GM23248 (cell line): Measurements from ENCODE around the gene AFAP1. TPM values are rescaled to one million over a fixed set of nuclear protein-coding genes. Genes with fewer than 3 reads are reported as not detected.

Experiments
- DNase-seq: peaks from one replicate; pipeline ENCODE4 v3.0.0-alpha.2; 2015
- H2AFZ ChIP-seq: fragments of 200-600 bp; sonication (generic); 2 replicates; pipeline ENCODE4 v1.6.1; 2016; ENCODE audit warnings: antibody characterized with exemption
- H3F3A ChIP-seq: fragments of 200-600 bp; sonication (generic); 2 replicates; pipeline ENCODE4 v1.6.1; 2016; ENCODE audit warnings: mild to moderate bottlenecking, antibody characterized with exemption, mixed run types; ENCODE audit not compliant: insufficient read depth
- H3K27ac ChIP-seq: fragments of 200-600 bp; sonication (generic); 2 replicates; pipeline ENCODE4 v1.5.1; 2016; ENCODE audit warnings: mild to moderate bottlenecking
- H3K27me3 ChIP-seq: fragments of 200-600 bp; sonication (generic); replicated peaks from 2 replicates; pipeline ENCODE4 v1.6.1; 2016; ENCODE audit warnings: mild to moderate bottlenecking; ENCODE audit not compliant: insufficient read depth
- H3K36me3 ChIP-seq: fragments of 200-600 bp; sonication (generic); 2 replicates; pipeline ENCODE4 v1.6.1; 2016; ENCODE audit warnings: low read depth, mild to moderate bottlenecking
- H3K4me1 ChIP-seq: fragments of 200-600 bp; sonication (generic); 2 replicates; pipeline ENCODE4 v1.6.1; 2016; ENCODE audit warnings: mild to moderate bottlenecking; ENCODE audit not compliant: insufficient read depth
- H3K4me2 ChIP-seq: fragments of 200-600 bp; sonication (generic); one replicate; pipeline ENCODE4 v1.6.1; 2016; ENCODE audit warnings: mild to moderate bottlenecking; ENCODE audit not compliant: unreplicated experiment
- H3K4me3 ChIP-seq: fragments of 200-600 bp; sonication (generic); 2 replicates; pipeline ENCODE4 v1.5.1; 2016; ENCODE audit warnings: mild to moderate bottlenecking
- H3K79me2 ChIP-seq: fragments of 200-600 bp; sonication (generic); 2 replicates; pipeline ENCODE4 v1.6.1; 2016; ENCODE audit warnings: mild to moderate bottlenecking; ENCODE audit not compliant: insufficient read depth
- H3K9ac ChIP-seq: fragments of 200-600 bp; sonication (generic); 2 replicates; pipeline ENCODE4 v1.6.1; 2016; ENCODE audit warnings: mild to moderate bottlenecking
- H3K9me2 ChIP-seq: fragments of 200-600 bp; sonication (generic); 2 replicates; pipeline ENCODE4 v1.6.1; 2016; ENCODE audit warnings: mixed run types, mild to moderate bottlenecking, moderate library complexity; ENCODE audit not compliant: insufficient read depth
- H3K9me3 ChIP-seq: fragments of 200-600 bp; sonication (generic); one replicate; pipeline ENCODE4 v1.6.1; 2017; ENCODE audit warnings: low read depth
- H4K20me1 ChIP-seq: fragments of 200-600 bp; sonication (generic); 2 replicates; pipeline ENCODE4 v1.6.0; 2016; ENCODE audit not compliant: insufficient read depth
- EZH2 ChIP-seq: fragments of 200-600 bp; sonication (generic); IDR thresholded peaks from 2 replicates; pipeline ENCODE4 v1.6.1; 2018; ENCODE audit warnings: antibody characterized with exemption, mild to moderate bottlenecking; ENCODE audit not compliant: insufficient read depth, poor library complexity, severe bottlenecking
- EZH2phosphoT487 ChIP-seq: fragments of 200-600 bp; sonication (generic); IDR thresholded peaks from 2 replicates; pipeline ENCODE4 v1.6.1; 2018; ENCODE audit warnings: antibody characterized with exemption, moderate library complexity, mild to moderate bottlenecking, low read depth; ENCODE audit not compliant: insufficient read depth
- WGBS, 2 experiments: methylation state at CpG; one replicate each; pipeline ENCODE4 v1.1.6; 2015 to 2017; ENCODE audit warnings: low lambda C conversion rate in 2 of 2, low coverage in 1 of 2; ENCODE audit errors: missing lambda C conversion rate in 2 of 2; 5-methylcytosine and 5-hydroxymethylcytosine counted together
- in situ Hi-C: fragments of 300-500 bp; cut with MboI; formaldehyde crosslinking; loops from 2 replicates; pipeline ENCODE4 v1.15.0; 2020
- polyA plus RNA-seq: library from polyadenylated mRNA; unstranded; fragments of >200 nt; fragmentation: Nextera tagmentation; extraction: Ambion mirVana; gene quantifications from 2 replicates; pipeline ENCODE4 v1.2.1, GENCODE V29; 2016
- total RNA-seq: library from RNA; depleted of rRNA; stranded (reverse); fragments of >200 nt; shearing (Covaris generic); gene quantifications from 2 replicates; pipeline ENCODE4 v1.2.3, GENCODE V29; 2014

AFAP1 gene
- total and polyA plus RNA-seq, 2 experiments from 2014 or later, result 54.4 to 103 TPM

DNA sequence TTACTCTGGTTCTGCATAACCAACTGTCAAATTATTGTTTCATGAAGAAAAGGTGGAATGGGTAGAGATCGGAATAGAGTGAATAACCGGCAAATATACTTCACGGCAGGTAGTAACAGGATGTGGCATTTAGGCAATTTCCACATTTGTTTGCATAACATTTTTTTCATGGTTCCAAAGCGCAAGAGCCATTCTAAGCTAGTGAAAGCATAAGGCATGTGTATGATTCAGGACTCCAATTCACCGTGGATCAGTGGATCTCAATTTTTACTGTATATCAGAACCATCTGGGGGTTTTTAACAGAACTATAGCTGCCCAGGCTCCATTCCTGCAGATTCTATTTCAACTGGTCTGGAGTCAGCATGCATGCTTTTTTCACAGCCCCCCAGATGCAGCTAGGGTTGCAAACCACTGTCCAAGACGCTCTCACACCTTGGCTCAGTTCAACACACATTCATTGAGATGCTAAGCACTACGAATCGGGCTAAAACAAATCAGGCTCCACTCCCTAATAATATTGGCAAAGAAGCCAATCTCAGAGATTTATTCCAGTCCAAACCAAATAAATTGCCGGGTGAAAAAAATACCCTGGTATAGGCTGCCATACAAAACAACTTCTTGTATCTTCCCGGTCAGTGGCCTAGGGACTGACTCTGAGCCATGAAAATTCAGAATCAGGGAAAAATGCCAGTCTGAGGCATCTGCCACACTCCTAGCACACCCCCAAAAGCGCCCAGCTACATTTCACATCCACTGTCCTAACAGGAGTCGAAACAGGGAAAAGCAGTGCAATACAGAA lies 30.0 kb downstream of the AFAP1 start:
- in situ Hi-C loops, result no loop called here
- TF ChIP-seq EZH2phosphoT487 (no peak), EZH2 (no peak)
- H3K36me3 ChIP-seq, result peaks cover 3% of the 10 kb centered on the region; the same call in 1 of the 2 replicates
- H3K9ac ChIP-seq, result peak overlapping the region; percentile 82
- peak overlapping the region; percentile 60 for H3K4me3 ChIP-seq
- peaks cover 76% of the 10 kb centered on the region for H3K4me1 ChIP-seq
- peak overlapping the region; percentile 78 for H3K4me2 ChIP-seq
- peaks cover 94% of the 10 kb centered on the region for H3K79me2 ChIP-seq
- peak overlapping the region; percentile 96 for H3K27ac ChIP-seq
- no peaks in the 10 kb centered on the region for H3K9me3 ChIP-seq
- no peaks in the 10 kb centered on the region for H3K27me3 ChIP-seq
- H2AFZ ChIP-seq, result no peak overlapping the region
- peak; percentile 41 for DNase-seq
- no peaks in the 10 kb centered on the region for H3K9me2 ChIP-seq
- H3F3A ChIP-seq, result peaks cover 78% of the 10 kb centered on the region
- no peaks in the 10 kb centered on the region for H4K20me1 ChIP-seq
- 49 to 54% methylated on average over 12 of the region's 12 CpGs for WGBS, 2 experiments

DNA sequence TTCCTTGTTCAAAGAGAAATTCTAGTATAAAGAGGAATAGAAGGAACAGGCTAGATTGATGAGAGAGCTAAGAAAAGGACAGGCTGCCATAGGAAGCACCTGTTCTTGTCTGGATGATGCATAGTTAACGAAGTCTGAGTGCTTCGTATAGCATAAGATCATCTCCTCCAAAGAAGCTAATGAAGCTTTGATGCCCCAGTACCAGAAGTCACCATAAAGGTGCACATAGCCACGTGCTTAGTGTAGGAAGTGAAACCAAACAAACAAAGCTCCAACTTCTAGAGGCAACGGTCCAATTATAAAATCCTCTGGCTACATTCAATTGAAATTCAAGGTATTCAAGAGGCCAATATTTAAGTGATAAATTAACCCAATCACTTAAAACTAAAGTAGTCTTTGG lies 31.0 kb downstream of the AFAP1 start:
- no peak for DNase-seq
- peaks cover 88% of the 10 kb centered on the region for H3K79me2 ChIP-seq
- TF ChIP-seq EZH2, result no peak

DNA sequence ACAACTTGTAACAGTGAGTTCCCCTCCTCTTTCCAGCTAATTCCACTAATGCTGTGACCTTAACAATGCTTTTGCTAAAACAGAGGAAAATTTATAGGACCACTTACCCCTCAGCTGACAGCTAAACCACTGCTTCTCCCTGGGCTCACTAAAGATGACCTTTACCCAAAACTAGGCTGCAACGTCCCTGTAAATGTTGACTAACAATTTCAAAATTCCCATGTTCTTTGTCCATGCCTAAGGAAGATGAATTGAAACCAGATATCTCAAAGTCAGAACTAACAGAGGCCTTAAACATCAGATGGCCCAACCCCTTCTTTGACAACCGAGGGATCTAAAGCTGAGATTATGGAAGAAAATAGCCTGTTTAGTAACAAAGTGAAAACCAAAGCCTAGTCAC lies 32.5 kb downstream of the AFAP1 start:
- Histone ChIP-seq H3K4me1 (peaks cover 89% of the 10 kb centered on the region), H3K27me3 (no peaks in the 10 kb centered on the region), H3F3A (peaks cover 95% of the 10 kb centered on the region), H4K20me1 (no peaks in the 10 kb centered on the region), H3K9ac (no peak overlapping the region), H3K4me3 (no peak overlapping the region), H3K9me2 (no peaks in the 10 kb centered on the region), H3K9me3 (no peaks in the 10 kb centered on the region), H2AFZ (no peak overlapping the region), H3K4me2 (peak overlapping the region; percentile 81), H3K79me2 (peaks cover 88% of the 10 kb centered on the region), H3K36me3 (no peaks in the 10 kb centered on the region), H3K27ac (peak overlapping the region; percentile 91)
- no peak for TF ChIP-seq EZH2phosphoT487
- no peak for TF ChIP-seq EZH2
- 61 to 66% methylated on average over 2 of the region's 2 CpGs for WGBS, 2 experiments
- DNase-seq, result no peak
- in situ Hi-C loops, result no loop called here

More for the DNA sequence above, 31.0 kb downstream of the AFAP1 start:
- Histone ChIP-seq H3F3A (peaks cover 88% of the 10 kb centered on the region), H3K9ac (no peak overlapping the region), H3K36me3 (no peaks in the 10 kb centered on the region; the same call in 1 of the 2 replicates), H3K4me2 (peak overlapping the region; percentile 12), H4K20me1 (no peaks in the 10 kb centered on the region), H3K4me3 (no peak overlapping the region), H3K27me3 (no peaks in the 10 kb centered on the region), H3K9me2 (no peaks in the 10 kb centered on the region), H2AFZ (no peak overlapping the region), H3K4me1 (peaks cover 85% of the 10 kb centered on the region), H3K9me3 (no peaks in the 10 kb centered on the region), H3K27ac (no peak overlapping the region; the same call in 1 of the 2 replicates)
- in situ Hi-C loops, result no loop called here
- WGBS, 2 experiments, result 81 to 85% methylated on average over 4 of the region's 4 CpGs

DNA sequence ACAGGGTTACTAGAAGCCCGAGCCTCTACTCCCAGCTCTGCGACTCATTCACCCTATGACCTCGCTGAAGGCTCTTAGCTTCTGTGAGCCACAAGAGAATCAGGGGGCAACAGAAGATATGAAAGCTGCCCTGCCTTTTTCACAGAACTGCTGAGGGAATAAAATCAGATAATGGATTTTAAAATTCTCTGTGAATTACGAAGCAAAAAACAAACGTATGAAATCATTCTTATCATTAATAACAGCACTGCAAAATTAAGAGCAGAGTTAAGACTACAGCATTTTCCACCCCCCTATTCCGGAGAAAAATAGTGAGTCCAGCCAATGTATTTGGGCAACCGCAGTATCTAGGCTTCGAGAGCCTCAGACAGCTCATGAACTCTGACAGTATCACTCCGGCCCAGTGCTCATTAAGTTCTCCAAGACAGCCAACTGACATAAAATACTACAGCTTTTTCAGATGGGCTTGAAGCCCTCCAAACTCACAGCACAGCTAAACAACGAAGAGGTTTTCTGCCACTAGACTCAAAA lies 33.4 kb downstream of the AFAP1 start:
- in situ Hi-C loops, result no loop called here
- no peaks in the 10 kb centered on the region for H3K36me3 ChIP-seq
- no peaks in the 10 kb centered on the region for H4K20me1 ChIP-seq
- peaks cover 89% of the 10 kb centered on the region for H3K79me2 ChIP-seq
- H3K4me3 ChIP-seq, result peak overlapping the region; percentile 56
- H3F3A ChIP-seq, result peaks cover 94% of the 10 kb centered on the region
- peak; percentile 55 for DNase-seq
- H3K27me3 ChIP-seq, result no peaks in the 10 kb centered on the region
- WGBS, 2 experiments, result 7 to 14% methylated on average over 10 of the region's 10 CpGs
- no peaks in the 10 kb centered on the region for H3K9me2 ChIP-seq
- peak overlapping the region; percentile 81 for H3K4me2 ChIP-seq
- peak overlapping the region; percentile 72 for H3K9ac ChIP-seq
- no peaks in the 10 kb centered on the region for H3K9me3 ChIP-seq
- peaks cover 85% of the 10 kb centered on the region for H3K4me1 ChIP-seq
- H3K27ac ChIP-seq, result peak overlapping the region; percentile 91
- no peak overlapping the region for H2AFZ ChIP-seq
- TF ChIP-seq EZH2phosphoT487 (no peak), EZH2 (no peak)
